ENCODE data around the gene DNLZ.

The DNLZ gene

DNA sequence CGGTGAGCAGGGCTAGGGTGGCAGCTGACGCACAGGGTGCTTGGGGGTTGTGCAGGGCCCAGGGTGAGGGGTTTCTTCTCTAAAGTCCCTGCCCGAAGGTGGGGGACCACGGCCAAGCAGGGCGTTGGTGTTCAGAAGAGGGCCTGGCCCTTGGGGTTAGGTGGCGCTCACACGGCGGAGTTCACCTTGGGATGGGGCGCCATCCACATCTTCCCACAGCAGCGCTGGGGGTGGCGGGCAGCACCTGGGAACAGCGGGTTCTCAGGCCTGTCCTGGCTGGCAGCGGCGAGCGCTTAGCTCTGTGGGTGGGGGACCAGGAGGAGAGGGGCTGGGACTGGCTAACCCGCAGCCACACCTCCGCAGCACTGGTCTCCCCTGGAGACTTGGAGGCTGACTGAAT, 30.1 kb downstream of the DNLZ start:
- Histone ChIP-seq H3K79me1 (ENCODE audit: low read length) (no peaks in the 10 kb centered on the region), H3K23ac (ENCODE audit: low read length) (no peak overlapping the region), H3K36me3 (ENCODE audit: control insufficient read depth, insufficient read depth, low read length) (no peaks in the 10 kb centered on the region), H3K56ac (ENCODE audit: low read length) (no peak overlapping the region), H2AK5ac (ENCODE audit: low read length) (no peak overlapping the region), H3K18ac (ENCODE audit: low read length) (no peak overlapping the region), H2BK120ac (ENCODE audit: low read depth, low read length) (no peak overlapping the region), H3K9ac (ENCODE audit: low read length) (no peak overlapping the region), H2BK15ac (replicated peaks; ENCODE audit: low read depth) (no peak overlapping the region), H3K27me3 (ENCODE audit: insufficient read depth, low read length, poor library complexity) (no peaks in the 10 kb centered on the region), H3K4me1 (ENCODE audit: control insufficient read depth, low read depth, low read length) (no peaks in the 10 kb centered on the region), H3K4me3 (ENCODE audit: low read length) (no peak overlapping the region), H4K5ac (ENCODE audit: low read length) (no peak overlapping the region), H3K4ac (ENCODE audit: low read depth, low read length) (no peak overlapping the region), H3K27ac (ENCODE audit: low read depth, low read length) (no peak overlapping the region), H3K4me2 (ENCODE audit: low read length) (no peak overlapping the region), H2BK5ac (ENCODE audit: low read length) (no peak overlapping the region), H4K8ac (ENCODE audit: low read depth, low read length) (no peak overlapping the region), H3K79me2 (ENCODE audit: control insufficient read depth, insufficient read depth, low read length) (no peaks in the 10 kb centered on the region)
- no CpG with 5 or more reads among the region's 17 CpGs for whole genome bisulfite sequencing (ENCODE audit: extremely low coverage, insufficient coverage, low lambda C conversion rate)
- DNase-seq = no peak

DNA sequence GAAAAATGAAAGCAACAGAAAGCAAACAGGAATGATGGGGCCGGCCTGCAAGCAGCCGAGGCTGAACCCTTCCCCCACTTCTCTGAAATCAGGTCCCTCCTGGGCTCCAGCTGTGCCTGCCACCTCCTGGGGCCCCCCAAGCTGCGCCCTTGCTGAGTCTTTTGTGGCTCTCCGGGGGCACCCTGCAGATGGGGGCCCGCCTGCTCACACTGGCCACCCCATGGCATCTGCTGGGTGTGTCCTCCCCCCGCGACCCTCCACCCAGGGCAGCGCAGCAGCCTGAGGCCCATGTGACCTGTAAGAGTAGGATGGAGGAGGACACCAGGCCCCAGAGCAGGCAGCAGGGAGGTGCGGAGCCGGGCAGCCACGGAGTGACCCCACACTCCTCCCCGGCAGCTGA, 30.5 kb downstream of the DNLZ start:
- H2AK5ac ChIP-seq (ENCODE audit: low read length) = no peak overlapping the region
- no peak overlapping the region for H2BK120ac ChIP-seq (ENCODE audit: low read depth, low read length)
- no peak overlapping the region for H3K27ac ChIP-seq (ENCODE audit: low read depth, low read length)
- H3K56ac ChIP-seq (ENCODE audit: low read length) = no peak overlapping the region
- no peak overlapping the region for H3K9ac ChIP-seq (ENCODE audit: low read length)
- no CpG with 5 or more reads among the region's 12 CpGs for WGBS (ENCODE audit: extremely low coverage, insufficient coverage, low lambda C conversion rate)
- H3K4me3 ChIP-seq (ENCODE audit: low read length) = no peak overlapping the region
- H2BK15ac ChIP-seq (replicated peaks; ENCODE audit: low read depth) = no peak overlapping the region
- peaks cover 2% of the 10 kb centered on the region for H3K4me1 ChIP-seq (ENCODE audit: control insufficient read depth, low read depth, low read length)
- H3K79me1 ChIP-seq (ENCODE audit: low read length) = no peaks in the 10 kb centered on the region
- no peak for DNase-seq
- no peak overlapping the region for H3K4me2 ChIP-seq (ENCODE audit: low read length)
- H4K8ac ChIP-seq (ENCODE audit: low read depth, low read length) = no peak overlapping the region
- H3K36me3 ChIP-seq (ENCODE audit: control insufficient read depth, insufficient read depth, low read length) = no peaks in the 10 kb centered on the region
- H2BK5ac ChIP-seq (ENCODE audit: low read length) = no peak overlapping the region
- no peaks in the 10 kb centered on the region for H3K27me3 ChIP-seq (ENCODE audit: insufficient read depth, low read length, poor library complexity)
- H3K18ac ChIP-seq (ENCODE audit: low read length) = no peak overlapping the region
- H4K5ac ChIP-seq (ENCODE audit: low read length) = no peak overlapping the region
- H3K23ac ChIP-seq (ENCODE audit: low read length) = no peak overlapping the region
- H3K4ac ChIP-seq (ENCODE audit: low read depth, low read length) = no peak overlapping the region
- peaks cover 2% of the 10 kb centered on the region for H3K79me2 ChIP-seq (ENCODE audit: control insufficient read depth, insufficient read depth, low read length)

DNA sequence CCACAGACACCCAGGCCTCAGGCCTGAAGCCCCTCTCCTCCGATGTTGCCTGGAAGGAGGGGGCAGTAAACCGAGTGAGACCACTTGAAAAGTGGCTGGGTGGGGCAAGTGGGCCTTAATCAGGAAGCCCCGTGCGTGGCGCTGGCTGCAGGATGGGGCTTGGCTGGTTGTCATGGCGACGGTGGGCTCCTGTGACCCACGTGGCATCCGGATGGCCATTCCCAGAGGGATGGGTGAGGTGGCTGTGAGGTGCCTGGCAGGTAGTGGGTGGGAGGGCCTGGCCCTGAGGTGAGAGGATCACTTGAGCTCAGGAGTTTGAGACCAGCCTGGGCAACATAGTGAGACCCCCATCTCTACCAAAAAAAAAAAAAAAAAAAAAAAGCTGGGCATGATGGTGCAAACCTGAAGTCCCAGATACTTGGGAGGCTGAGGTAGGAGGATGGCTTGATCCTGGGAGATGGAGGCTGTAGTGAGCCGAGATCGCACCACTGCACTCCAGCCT, 31.0 kb downstream of the DNLZ start:
- Histone ChIP-seq H3K36me3 (ENCODE audit: control insufficient read depth, insufficient read depth, low read length) (no peaks in the 10 kb centered on the region), H2BK15ac (replicated peaks; ENCODE audit: low read depth) (no peak overlapping the region)
- WGBS (ENCODE audit: extremely low coverage, insufficient coverage, low lambda C conversion rate) = no CpG with 5 or more reads among the region's 11 CpGs

DNA sequence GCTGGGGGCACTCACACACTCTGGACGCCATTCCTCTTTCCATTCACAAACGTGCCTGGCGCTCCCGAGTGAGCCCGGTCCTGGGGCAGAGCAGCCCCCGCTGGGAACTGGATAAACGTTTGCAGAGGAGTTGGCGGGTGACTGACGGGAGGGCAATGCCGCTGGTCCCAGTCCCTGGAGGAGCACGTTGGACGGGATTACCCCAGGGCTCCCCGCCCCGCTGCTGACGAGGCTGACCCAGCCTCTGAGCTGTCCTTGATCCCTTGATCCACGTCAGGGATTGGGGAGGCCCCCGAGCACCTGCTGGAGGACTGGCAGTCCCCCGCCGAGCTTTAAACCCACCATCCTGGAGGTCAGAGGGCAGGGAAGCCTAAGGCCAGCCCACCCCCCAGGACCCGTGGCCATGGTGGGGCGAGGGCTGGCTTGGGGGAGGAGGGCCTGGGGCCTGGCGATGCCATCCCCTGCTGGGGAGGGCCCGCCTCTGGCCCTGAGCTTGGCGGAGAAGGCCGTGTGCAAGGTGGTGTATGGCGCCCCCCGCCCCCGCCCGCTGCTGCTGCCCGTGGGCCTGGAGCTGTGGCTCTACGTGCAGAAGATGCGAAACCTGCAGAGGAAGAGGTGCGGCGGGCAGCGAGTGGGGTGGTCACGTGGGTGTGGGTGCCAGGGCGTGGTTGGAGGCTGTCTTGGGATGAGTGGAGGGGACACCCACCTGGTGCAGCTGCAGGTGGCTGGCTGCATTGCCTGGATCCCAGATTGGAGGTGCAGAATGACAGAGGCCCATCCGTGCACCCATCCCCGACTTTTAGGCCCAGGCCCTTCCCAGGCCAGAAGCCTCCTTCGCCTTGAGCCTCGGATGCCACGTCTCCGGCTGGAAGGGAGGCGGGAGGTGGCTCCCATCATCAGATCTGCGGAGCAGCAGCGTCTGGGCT, 31.7 kb downstream of the DNLZ start:
- H2BK120ac ChIP-seq (ENCODE audit: low read depth, low read length) = no peak overlapping the region
- no peak overlapping the region for H3K23ac ChIP-seq (ENCODE audit: low read length)
- no peak overlapping the region for H3K27ac ChIP-seq (ENCODE audit: low read depth, low read length)
- H2BK15ac ChIP-seq (replicated peaks; ENCODE audit: low read depth) = no peak overlapping the region
- H4K8ac ChIP-seq (ENCODE audit: low read depth, low read length) = no peak overlapping the region
- H3K79me1 ChIP-seq (ENCODE audit: low read length) = no peaks in the 10 kb centered on the region
- H3K36me3 ChIP-seq (ENCODE audit: control insufficient read depth, insufficient read depth, low read length) = no peaks in the 10 kb centered on the region
- no CpG with 5 or more reads among the region's 46 CpGs for WGBS (ENCODE audit: extremely low coverage, insufficient coverage, low lambda C conversion rate)
- no peak overlapping the region for H3K4me2 ChIP-seq (ENCODE audit: low read length)
- no peak overlapping the region for H3K56ac ChIP-seq (ENCODE audit: low read length)
- no peak overlapping the region for H3K4ac ChIP-seq (ENCODE audit: low read depth, low read length)
- no peak overlapping the region for H3K18ac ChIP-seq (ENCODE audit: low read length)
- H4K5ac ChIP-seq (ENCODE audit: low read length) = no peak overlapping the region
- peaks cover 2% of the 10 kb centered on the region for H3K79me2 ChIP-seq (ENCODE audit: control insufficient read depth, insufficient read depth, low read length)
- H3K4me1 ChIP-seq (ENCODE audit: control insufficient read depth, low read depth, low read length) = peaks cover 4% of the 10 kb centered on the region
- no peak overlapping the region for H2BK5ac ChIP-seq (ENCODE audit: low read length)
- no peak overlapping the region for H3K4me3 ChIP-seq (ENCODE audit: low read length)
- no peak overlapping the region for H3K9ac ChIP-seq (ENCODE audit: low read length)
- no peaks in the 10 kb centered on the region for H3K27me3 ChIP-seq (ENCODE audit: insufficient read depth, low read length, poor library complexity)
- DNase-seq = no peak
- no peak overlapping the region for H2AK5ac ChIP-seq (ENCODE audit: low read length)

More for the DNA sequence above, 31.0 kb downstream of the DNLZ start:
- H3K27ac ChIP-seq (ENCODE audit: low read depth, low read length) = no peak overlapping the region
- H3K4ac ChIP-seq (ENCODE audit: low read depth, low read length) = no peak overlapping the region
- peaks cover 2% of the 10 kb centered on the region for H3K79me2 ChIP-seq (ENCODE audit: control insufficient read depth, insufficient read depth, low read length)
- H3K79me1 ChIP-seq (ENCODE audit: low read length) = no peaks in the 10 kb centered on the region
- no peak overlapping the region for H3K18ac ChIP-seq (ENCODE audit: low read length)
- no peak overlapping the region for H3K56ac ChIP-seq (ENCODE audit: low read length)
- no peak overlapping the region for H3K9ac ChIP-seq (ENCODE audit: low read length)
- H3K23ac ChIP-seq (ENCODE audit: low read length) = no peak overlapping the region
- no peak for DNase-seq
- no peak overlapping the region for H3K4me3 ChIP-seq (ENCODE audit: low read length)
- H4K8ac ChIP-seq (ENCODE audit: low read depth, low read length) = no peak overlapping the region
- H3K4me1 ChIP-seq (ENCODE audit: control insufficient read depth, low read depth, low read length) = peaks cover 2% of the 10 kb centered on the region
- H3K27me3 ChIP-seq (ENCODE audit: insufficient read depth, low read length, poor library complexity) = no peaks in the 10 kb centered on the region
- H2BK5ac ChIP-seq (ENCODE audit: low read length) = no peak overlapping the region
- H2AK5ac ChIP-seq (ENCODE audit: low read length) = no peak overlapping the region
- H3K4me2 ChIP-seq (ENCODE audit: low read length) = no peak overlapping the region
- no peak overlapping the region for H4K5ac ChIP-seq (ENCODE audit: low read length)
- H2BK120ac ChIP-seq (ENCODE audit: low read depth, low read length) = no peak overlapping the region

DNA sequence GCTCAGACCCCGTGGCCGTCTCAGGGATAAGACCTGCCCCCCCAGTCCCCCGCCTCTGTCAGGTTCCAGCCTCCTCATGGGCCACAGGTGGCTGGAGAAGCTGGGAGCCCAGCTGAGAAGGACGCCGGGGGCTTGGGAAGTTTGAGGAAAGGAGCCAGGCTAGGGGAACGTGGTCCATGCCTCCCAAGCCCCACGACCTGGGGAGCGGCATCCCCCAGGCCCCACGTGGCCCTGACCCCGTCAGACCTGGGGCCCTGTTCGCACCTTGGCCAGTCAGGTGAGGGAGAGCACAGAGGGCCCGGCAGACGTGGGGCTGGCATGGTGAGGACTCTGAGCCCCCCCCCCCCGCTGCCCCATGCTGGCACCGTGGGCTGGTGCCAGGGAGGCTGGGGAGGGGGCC, 32.5 kb downstream of the DNLZ start:
- H3K79me1 ChIP-seq (ENCODE audit: low read length) = no peaks in the 10 kb centered on the region
- peaks cover 2% of the 10 kb centered on the region for H3K79me2 ChIP-seq (ENCODE audit: control insufficient read depth, insufficient read depth, low read length)
- no peaks in the 10 kb centered on the region for H3K36me3 ChIP-seq (ENCODE audit: control insufficient read depth, insufficient read depth, low read length)
- H3K18ac ChIP-seq (ENCODE audit: low read length) = no peak overlapping the region
- H2BK120ac ChIP-seq (ENCODE audit: low read depth, low read length) = no peak overlapping the region
- H4K5ac ChIP-seq (ENCODE audit: low read length) = no peak overlapping the region
- no peak overlapping the region for H3K27ac ChIP-seq (ENCODE audit: low read depth, low read length)
- no peak overlapping the region for H3K9ac ChIP-seq (ENCODE audit: low read length)
- no peak overlapping the region for H2AK5ac ChIP-seq (ENCODE audit: low read length)
- no CpG with 5 or more reads among the region's 15 CpGs for WGBS (ENCODE audit: extremely low coverage, insufficient coverage, low lambda C conversion rate)
- no peak overlapping the region for H2BK15ac ChIP-seq (replicated peaks; ENCODE audit: low read depth)
- no peaks in the 10 kb centered on the region for H3K27me3 ChIP-seq (ENCODE audit: insufficient read depth, low read length, poor library complexity)
- no peak overlapping the region for H4K8ac ChIP-seq (ENCODE audit: low read depth, low read length)
- H3K23ac ChIP-seq (ENCODE audit: low read length) = no peak overlapping the region
- no peak overlapping the region for H3K4me2 ChIP-seq (ENCODE audit: low read length)
- H2BK5ac ChIP-seq (ENCODE audit: low read length) = no peak overlapping the region
- H3K4me3 ChIP-seq (ENCODE audit: low read length) = no peak overlapping the region
- DNase-seq = no peak
- H3K4me1 ChIP-seq (ENCODE audit: control insufficient read depth, low read depth, low read length) = peaks cover 5% of the 10 kb centered on the region
- no peak overlapping the region for H3K56ac ChIP-seq (ENCODE audit: low read length)
- H3K4ac ChIP-seq (ENCODE audit: low read depth, low read length) = no peak overlapping the region

Measured in mesendoderm (in vitro differentiated cells).